H9 (cell line): Measurements from ENCODE around the gene UNC45A. TPM values are rescaled to one million over a fixed set of nuclear protein-coding genes. Genes with fewer than 3 reads are reported as not detected.

Source experiments
- DNase-seq: peaks from one replicate; pipeline ENCODE4 v3.0.0-alpha.2; 2017
- H2AFZ ChIP-seq: one replicate; pipeline ENCODE4 v1.6.1; 2013; ENCODE audit warnings: mild to moderate bottlenecking, low read length, control low read depth, moderate library complexity
- H2AK5ac ChIP-seq: 2 replicates; pipeline ENCODE4 v1.6.1; 2013; ENCODE audit warnings: low read length, control low read depth, mixed read lengths; ENCODE audit not compliant: insufficient read length
- H2BK120ac ChIP-seq: one replicate; pipeline ENCODE4 v1.6.1; 2013; ENCODE audit warnings: low read depth, mild to moderate bottlenecking, low read length, control low read depth, inconsistent platforms; ENCODE audit not compliant: poor library complexity, severe bottlenecking
- H2BK12ac ChIP-seq: 2 replicates; pipeline ENCODE4 v1.6.1; 2013; ENCODE audit warnings: low read length, control low read depth, mixed read lengths, low read depth; ENCODE audit not compliant: insufficient read length
- H2BK15ac ChIP-seq: 2 replicates; pipeline ENCODE4 v1.6.1; 2013; ENCODE audit warnings: low read depth, low read length, control low read depth
- H2BK20ac ChIP-seq: one replicate; pipeline ENCODE4 v1.6.1; 2013; ENCODE audit warnings: low read depth, mild to moderate bottlenecking, low read length, control low read depth, inconsistent platforms; ENCODE audit not compliant: poor library complexity, severe bottlenecking
- H2BK5ac ChIP-seq: 2 replicates; pipeline ENCODE4 v1.6.1; 2013; ENCODE audit warnings: low read length, control low read depth, mixed read lengths; ENCODE audit not compliant: insufficient read length
- H3K14ac ChIP-seq: 2 replicates; pipeline ENCODE4 v1.6.1; 2013; ENCODE audit warnings: low read length, control low read depth; ENCODE audit not compliant: insufficient read depth
- H3K18ac ChIP-seq: 2 replicates; pipeline ENCODE4 v1.6.1; 2013; ENCODE audit warnings: low read depth, mild to moderate bottlenecking, mixed read lengths, low read length, control low read depth; ENCODE audit not compliant: insufficient read length
- H3K23ac ChIP-seq: 2 replicates; pipeline ENCODE4 v1.6.1; 2013; ENCODE audit warnings: low read length, control low read depth, mixed read lengths, low read depth; ENCODE audit not compliant: insufficient read length
- H3K23me2 ChIP-seq: 2 replicates; pipeline ENCODE4 v1.6.1; 2013; ENCODE audit warnings: low read depth, mild to moderate bottlenecking, mixed read lengths, low read length, control low read depth; ENCODE audit not compliant: insufficient read length, poor library complexity, severe bottlenecking
- H3K27ac ChIP-seq: 2 replicates; pipeline ENCODE4 v1.5.1; 2013; ENCODE audit warnings: low read length, control low read depth, mixed read lengths, low read depth; ENCODE audit not compliant: insufficient read length
- H3K27me3 ChIP-seq: 2 replicates; pipeline ENCODE4 v1.6.1; 2013; ENCODE audit warnings: low read length, control low read depth, inconsistent platforms; ENCODE audit not compliant: insufficient read depth
- H3K4ac ChIP-seq: 2 replicates; pipeline ENCODE4 v1.6.1; 2013; ENCODE audit warnings: low read depth, mild to moderate bottlenecking, control low read depth, inconsistent platforms, low read length, moderate library complexity
- H3K4me1 ChIP-seq: 2 replicates; pipeline ENCODE4 v1.6.1; 2013; ENCODE audit warnings: low read length, control low read depth, inconsistent platforms; ENCODE audit not compliant: insufficient read depth
- H3K4me2 ChIP-seq: 2 replicates; pipeline ENCODE4 v1.6.1; 2013; ENCODE audit warnings: low read length, control low read depth, mixed read lengths; ENCODE audit not compliant: insufficient read length, insufficient read depth
- H3K56ac ChIP-seq: 2 replicates; pipeline ENCODE4 v1.6.1; 2013; ENCODE audit warnings: low read depth, mild to moderate bottlenecking, mixed read lengths, low read length, control low read depth; ENCODE audit not compliant: insufficient read length
- H3K79me1 ChIP-seq: 2 replicates; pipeline ENCODE4 v1.6.1; 2013; ENCODE audit warnings: low read depth, mild to moderate bottlenecking, moderate library complexity, low read length, control low read depth, inconsistent platforms; ENCODE audit not compliant: insufficient read depth, poor library complexity, severe bottlenecking
- H3K79me2 ChIP-seq: 2 replicates; pipeline ENCODE4 v1.6.1; 2013; ENCODE audit warnings: low read length, control low read depth, inconsistent platforms; ENCODE audit not compliant: insufficient read depth
- H3K9ac ChIP-seq: 2 replicates; pipeline ENCODE4 v1.6.1; 2013; ENCODE audit warnings: low read length, control low read depth, mixed read lengths; ENCODE audit not compliant: insufficient read length; ENCODE audit errors: extremely low read depth
- H3K9me3 ChIP-seq: one replicate; pipeline ENCODE4 v1.6.1; 2013; ENCODE audit warnings: low read depth, low read length, inconsistent platforms; ENCODE audit not compliant: control insufficient read depth
- H3T11ph ChIP-seq: one replicate; pipeline ENCODE4 v1.6.1; 2013; ENCODE audit warnings: mild to moderate bottlenecking, low read length, control low read depth, inconsistent platforms
- H4K20me1 ChIP-seq: one replicate; pipeline ENCODE4 v1.6.1; 2013; ENCODE audit not compliant: control insufficient read depth, insufficient read length, insufficient read depth
- H4K5ac ChIP-seq: 2 replicates; pipeline ENCODE4 v1.6.1; 2013; ENCODE audit warnings: low read depth, mild to moderate bottlenecking, mixed read lengths, low read length, control low read depth; ENCODE audit not compliant: insufficient read length
- H4K8ac ChIP-seq: replicated peaks from 2 replicates; pipeline ENCODE4 v1.6.1; 2013; ENCODE audit warnings: low read length, control low read depth, mixed read lengths, low read depth; ENCODE audit not compliant: insufficient read length
- H4K91ac ChIP-seq: 2 replicates; pipeline ENCODE4 v1.6.1; 2013; ENCODE audit warnings: low read depth, mild to moderate bottlenecking, moderate library complexity, mixed read lengths, low read length, control low read depth; ENCODE audit not compliant: insufficient read length
- H3K27ac Mint-ChIP-seq, 3 experiments: 2 replicates in 2 of 3; 3 replicates in 1 of 3; pipeline ENCODE4 v1.8.0; 2020 to 2021; ENCODE audit warnings: mixed read lengths in 3 of 3, mild to moderate bottlenecking in 1 of 3, moderate library complexity in 1 of 3
- H3K27me3 Mint-ChIP-seq: 2 replicates; pipeline ENCODE4 v1.8.0; 2021; ENCODE audit warnings: low read depth, mild to moderate bottlenecking, moderate library complexity, mixed read lengths
- H3K36me3 Mint-ChIP-seq, 3 experiments: 2 replicates in 2 of 3; 3 replicates in 1 of 3; pipeline ENCODE4 v1.8.0; 2020 to 2021; ENCODE audit warnings: low read depth in 3 of 3, mixed read lengths in 3 of 3; ENCODE audit not compliant: insufficient read depth in 1 of 3
- H3K4me1 Mint-ChIP-seq, 2 experiments: 2 replicates each; pipeline ENCODE4 v1.8.0; 2020; ENCODE audit warnings: mixed read lengths in 2 of 2
- H3K4me3 Mint-ChIP-seq, 2 experiments: 2 replicates in 1 of 2; 3 replicates in 1 of 2; pipeline ENCODE4 v1.8.0; 2020 to 2021; ENCODE audit warnings: mild to moderate bottlenecking in 2 of 2, mixed read lengths in 2 of 2, moderate library complexity in 1 of 2
- H3K9me3 Mint-ChIP-seq, 2 experiments: 2 replicates in 1 of 2; 3 replicates in 1 of 2; pipeline ENCODE4 v1.8.0; 2020; ENCODE audit warnings: mild to moderate bottlenecking in 2 of 2, mixed read lengths in 2 of 2, moderate library complexity in 1 of 2
- CTCF ChIP-seq: fragments of 200-600 bp; sonication (generic); conservative IDR thresholded peaks from 3 replicates; pipeline ENCODE4 v1.8.0; 2021; ENCODE audit warnings: antibody characterized with exemption, mild to moderate bottlenecking
- WGBS: extraction: QIAGEN DNeasy Blood & Tissue Kit; methylation state at CpG from one replicate; pipeline ENCODE4 v1.1.7; 2013; ENCODE audit warnings: missing lambda C conversion rate, low lambda C conversion rate, mixed read lengths; ENCODE audit not compliant: insufficient read length; ENCODE audit errors: extremely low coverage; 5-methylcytosine and 5-hydroxymethylcytosine counted together
- total RNA-seq: library from RNA; stranded (reverse); gene quantifications from 2 replicates; pipeline ENCODE4 v1.2.1, GENCODE V29; 2021

The UNC45A gene
- total RNA-seq, 1 experiment from 2014 or later = 84.6 TPM

DNA sequence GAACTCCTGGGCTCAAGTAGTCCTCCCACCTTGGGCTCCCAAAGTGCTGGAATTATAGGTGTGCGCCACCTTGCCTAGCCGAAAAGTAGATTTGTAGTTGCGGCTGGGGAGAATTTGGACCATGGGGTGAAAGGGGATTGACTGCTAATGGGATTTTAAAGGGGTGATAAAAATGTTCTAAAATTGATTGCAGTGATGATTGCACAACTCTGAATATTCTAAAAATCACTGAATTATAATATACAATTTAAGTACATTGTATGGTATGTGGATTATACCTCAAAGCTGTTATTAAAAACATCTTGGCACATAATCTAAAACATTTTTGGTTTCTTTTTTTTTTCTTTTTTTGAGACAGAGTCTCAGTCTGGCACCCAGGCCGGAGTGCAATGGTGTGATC lies 55.4 kb downstream of the UNC45A start:
- Mint-ChIP-seq H3K4me1 (peaks cover 28 to 33% of the 10 kb centered on the region in 2 experiments), H3K27me3 (peaks cover 3% of the 10 kb centered on the region; the same call in 1 of the 2 replicates), H3K36me3 (peaks cover 3 to 7% (median 4%) of the 10 kb centered on the region in 3 experiments; a peak in 5 of 7 replicates), H3K27ac (no peak overlapping the region), H3K4me3 (no peak overlapping the region), H3K9me3 (peaks cover 0 to 2% of the 10 kb centered on the region in 2 experiments; a peak in 2 of 5 replicates)
- no peak overlapping the region for H2AFZ ChIP-seq
- no peak overlapping the region for H3T11ph ChIP-seq
- H3K4ac ChIP-seq = no peak overlapping the region
- no peak overlapping the region for H4K91ac ChIP-seq
- H3K27ac ChIP-seq = no peak overlapping the region
- no peak overlapping the region for H4K8ac ChIP-seq
- no peak overlapping the region for H2BK12ac ChIP-seq
- H3K79me2 ChIP-seq = peaks cover 59% of the 10 kb centered on the region
- H3K9ac ChIP-seq = no peak overlapping the region
- H2AK5ac ChIP-seq = no peak overlapping the region
- no peak overlapping the region for H3K23ac ChIP-seq
- H3K9me3 ChIP-seq = no peaks in the 10 kb centered on the region
- H3K79me1 ChIP-seq = peaks cover 17% of the 10 kb centered on the region
- no peak overlapping the region for H2BK15ac ChIP-seq
- H3K4me1 ChIP-seq = no peaks in the 10 kb centered on the region
- no peak overlapping the region for H3K56ac ChIP-seq
- no peak overlapping the region for H4K5ac ChIP-seq
- H2BK20ac ChIP-seq = no peak overlapping the region
- no peak overlapping the region for H3K18ac ChIP-seq
- no peak for DNase-seq
- no peak overlapping the region for H2BK120ac ChIP-seq
- no CpG with 5 or more reads among the region's 4 CpGs for WGBS
- H3K27me3 ChIP-seq = no peaks in the 10 kb centered on the region
- H4K20me1 ChIP-seq = no peaks in the 10 kb centered on the region
- H3K23me2 ChIP-seq = peaks cover 3% of the 10 kb centered on the region
- H2BK5ac ChIP-seq = no peak overlapping the region
- no peak overlapping the region for H3K14ac ChIP-seq
- TF ChIP-seq CTCF = no peak
- no peak overlapping the region for H3K4me2 ChIP-seq
